ENCODE results near the gene ZNF549. TPM values are rescaled to one million over a fixed set of nuclear protein-coding genes. Genes with fewer than 3 reads are reported as not detected.

The ZNF549 gene
- total and polyA plus RNA-seq, 2 of the 13 experiments (the other 11 are each of a cell fraction or from before 2014, with no cell fraction given), result 2.8 to 6.4 TPM

DNA sequence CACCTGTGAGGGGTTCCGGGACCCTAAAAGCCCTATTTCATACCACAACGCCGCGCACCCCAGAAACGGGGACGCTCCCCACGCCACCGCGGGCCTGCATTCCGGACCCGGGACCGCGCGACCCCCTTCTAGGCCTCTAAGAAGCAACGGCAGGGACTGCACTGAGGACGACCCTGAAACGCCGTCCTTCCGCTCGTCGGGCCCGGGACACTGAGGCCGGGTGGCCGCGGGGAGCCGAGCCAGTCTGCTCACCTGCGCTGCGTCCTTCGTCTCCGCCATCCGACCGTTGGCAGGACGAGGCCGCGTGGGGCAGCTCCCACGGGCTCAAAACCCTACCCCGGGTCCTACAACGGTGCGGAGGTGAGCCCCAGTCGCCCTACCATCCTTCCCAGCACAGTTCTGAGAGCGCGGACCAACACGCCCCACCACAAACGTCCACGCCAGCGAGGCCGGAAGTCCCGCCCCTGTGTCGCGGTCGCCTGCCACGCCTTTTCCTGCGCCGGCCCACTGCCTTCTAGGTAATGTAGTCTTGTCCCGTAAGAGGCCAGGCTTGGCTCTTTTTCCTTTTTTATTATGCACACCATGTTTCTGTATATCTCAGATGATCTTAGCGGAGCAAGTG, 32.4 kb downstream of the ZNF549 start, which contains the start of gene ZNF550 (continued):
- TF ChIP-seq GTF3A (CRISPR knock-in tag; conservative IDR thresholded peaks at IDR 0.05) (no peak), TAF15 (IDR thresholded peaks at IDR 0.05; ENCODE audit: low read depth, low read length, poor library complexity, severe bottlenecking) (peak; percentile 23), MEIS1 (CRISPR knock-in tag; IDR thresholded peaks at IDR 0.05; ENCODE audit: borderline replicate concordance) (0 out of 2 replicates have a peak, but pooled peaks have one; percentile 47), CBX5 (CRISPR knock-in tag; IDR thresholded peaks at IDR 0.05; ENCODE audit: borderline replicate concordance) (peak; percentile 52; the same call in 1 of the 2 replicates), ZNF713 (CRISPR knock-in tag; IDR thresholded peaks at IDR 0.05) (no peak), ZC3H13 (CRISPR knock-in tag; IDR thresholded peaks at IDR 0.05) (peak; percentile 19; the same call in 1 of the 2 replicates), TBX2 (CRISPR knock-in tag; IDR thresholded peaks at IDR 0.05; ENCODE audit: borderline replicate concordance) (peak; percentile 66), KDM2A (CRISPR knock-in tag; IDR thresholded peaks at IDR 0.05; ENCODE audit: borderline replicate concordance, low read depth) (peak; percentile 87), ARID2 (CRISPR knock-in tag; IDR thresholded peaks at IDR 0.05; ENCODE audit: borderline replicate concordance) (no peak), PHF20 (CRISPR knock-in tag; IDR thresholded peaks at IDR 0.05) (peak; percentile 79), RAD21 (CRISPR knock-in tag; IDR thresholded peaks at IDR 0.05) (no peak), JUNB (CRISPR knock-in tag; IDR thresholded peaks at IDR 0.05; ENCODE audit: borderline replicate concordance) (no peak), HDAC2 (CRISPR knock-in tag; IDR thresholded peaks at IDR 0.05) (no peak), ZNF772 (CRISPR knock-in tag; IDR thresholded peaks at IDR 0.05) (0 out of 2 replicates have a peak, but pooled peaks have one; percentile 53), MIER3 (CRISPR knock-in tag; IDR thresholded peaks at IDR 0.05; ENCODE audit: borderline replicate concordance) (0 out of 2 replicates have a peak, but pooled peaks have one; percentile 45), ZNF674 (CRISPR knock-in tag; IDR thresholded peaks at IDR 0.05; ENCODE audit: low read depth) (no peak; the same call in 1 of the 2 replicates), TAF1 (CRISPR knock-in tag; IDR thresholded peaks at IDR 0.05) (peak; percentile 81), ZFX (CRISPR knock-in tag; IDR thresholded peaks at IDR 0.05; ENCODE audit: low read depth) (peak; percentile 83), HOXA3 (CRISPR knock-in tag; IDR thresholded peaks at IDR 0.05) (peak; percentile 90; the same call in 1 of the 2 replicates)
- TF ChIP-seq, protein P1, sequence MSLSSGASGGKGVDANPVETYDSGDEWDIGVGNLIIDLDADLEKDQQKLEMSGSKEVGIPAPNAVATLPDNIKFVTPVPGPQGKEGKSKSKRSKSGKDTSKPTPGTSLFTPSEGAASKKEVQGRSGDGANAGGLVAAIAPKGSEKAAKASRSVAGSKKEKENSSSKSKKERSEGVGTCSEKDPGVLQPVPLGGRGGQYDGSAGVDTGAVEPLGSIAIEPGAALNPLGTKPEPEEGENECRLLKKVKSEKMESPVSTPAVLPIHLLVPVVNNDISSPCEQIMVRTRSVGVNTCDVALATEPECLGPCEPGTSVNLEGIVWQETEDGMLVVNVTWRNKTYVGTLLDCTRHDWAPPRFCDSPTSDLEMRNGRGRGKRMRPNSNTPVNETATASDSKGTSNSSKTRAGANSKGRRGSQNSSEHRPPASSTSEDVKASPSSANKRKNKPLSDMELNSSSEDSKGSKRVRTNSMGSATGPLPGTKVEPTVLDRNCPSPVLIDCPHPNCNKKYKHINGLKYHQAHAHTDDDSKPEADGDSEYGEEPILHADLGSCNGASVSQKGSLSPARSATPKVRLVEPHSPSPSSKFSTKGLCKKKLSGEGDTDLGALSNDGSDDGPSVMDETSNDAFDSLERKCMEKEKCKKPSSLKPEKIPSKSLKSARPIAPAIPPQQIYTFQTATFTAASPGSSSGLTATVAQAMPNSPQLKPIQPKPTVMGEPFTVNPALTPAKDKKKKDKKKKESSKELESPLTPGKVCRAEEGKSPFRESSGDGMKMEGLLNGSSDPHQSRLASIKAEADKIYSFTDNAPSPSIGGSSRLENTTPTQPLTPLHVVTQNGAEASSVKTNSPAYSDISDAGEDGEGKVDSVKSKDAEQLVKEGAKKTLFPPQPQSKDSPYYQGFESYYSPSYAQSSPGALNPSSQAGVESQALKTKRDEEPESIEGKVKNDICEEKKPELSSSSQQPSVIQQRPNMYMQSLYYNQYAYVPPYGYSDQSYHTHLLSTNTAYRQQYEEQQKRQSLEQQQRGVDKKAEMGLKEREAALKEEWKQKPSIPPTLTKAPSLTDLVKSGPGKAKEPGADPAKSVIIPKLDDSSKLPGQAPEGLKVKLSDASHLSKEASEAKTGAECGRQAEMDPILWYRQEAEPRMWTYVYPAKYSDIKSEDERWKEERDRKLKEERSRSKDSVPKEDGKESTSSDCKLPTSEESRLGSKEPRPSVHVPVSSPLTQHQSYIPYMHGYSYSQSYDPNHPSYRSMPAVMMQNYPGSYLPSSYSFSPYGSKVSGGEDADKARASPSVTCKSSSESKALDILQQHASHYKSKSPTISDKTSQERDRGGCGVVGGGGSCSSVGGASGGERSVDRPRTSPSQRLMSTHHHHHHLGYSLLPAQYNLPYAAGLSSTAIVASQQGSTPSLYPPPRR (CRISPR knock-in tag; IDR thresholded peaks at IDR 0.05; ENCODE audit: borderline replicate concordance), result no peak; the same call in 1 of the 2 replicates
- TF ChIP-seq, protein P2, sequence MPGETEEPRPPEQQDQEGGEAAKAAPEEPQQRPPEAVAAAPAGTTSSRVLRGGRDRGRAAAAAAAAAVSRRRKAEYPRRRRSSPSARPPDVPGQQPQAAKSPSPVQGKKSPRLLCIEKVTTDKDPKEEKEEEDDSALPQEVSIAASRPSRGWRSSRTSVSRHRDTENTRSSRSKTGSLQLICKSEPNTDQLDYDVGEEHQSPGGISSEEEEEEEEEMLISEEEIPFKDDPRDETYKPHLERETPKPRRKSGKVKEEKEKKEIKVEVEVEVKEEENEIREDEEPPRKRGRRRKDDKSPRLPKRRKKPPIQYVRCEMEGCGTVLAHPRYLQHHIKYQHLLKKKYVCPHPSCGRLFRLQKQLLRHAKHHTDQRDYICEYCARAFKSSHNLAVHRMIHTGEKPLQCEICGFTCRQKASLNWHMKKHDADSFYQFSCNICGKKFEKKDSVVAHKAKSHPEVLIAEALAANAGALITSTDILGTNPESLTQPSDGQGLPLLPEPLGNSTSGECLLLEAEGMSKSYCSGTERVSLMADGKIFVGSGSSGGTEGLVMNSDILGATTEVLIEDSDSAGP (CRISPR knock-in tag; IDR thresholded peaks at IDR 0.05; ENCODE audit: borderline replicate concordance), result peak; percentile 91
- TF ChIP-seq, protein P3, sequence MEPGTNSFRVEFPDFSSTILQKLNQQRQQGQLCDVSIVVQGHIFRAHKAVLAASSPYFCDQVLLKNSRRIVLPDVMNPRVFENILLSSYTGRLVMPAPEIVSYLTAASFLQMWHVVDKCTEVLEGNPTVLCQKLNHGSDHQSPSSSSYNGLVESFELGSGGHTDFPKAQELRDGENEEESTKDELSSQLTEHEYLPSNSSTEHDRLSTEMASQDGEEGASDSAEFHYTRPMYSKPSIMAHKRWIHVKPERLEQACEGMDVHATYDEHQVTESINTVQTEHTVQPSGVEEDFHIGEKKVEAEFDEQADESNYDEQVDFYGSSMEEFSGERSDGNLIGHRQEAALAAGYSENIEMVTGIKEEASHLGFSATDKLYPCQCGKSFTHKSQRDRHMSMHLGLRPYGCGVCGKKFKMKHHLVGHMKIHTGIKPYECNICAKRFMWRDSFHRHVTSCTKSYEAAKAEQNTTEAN (CRISPR knock-in tag; conservative IDR thresholded peaks at IDR 0.05), result no peak

Data from HepG2 (cell line).